GM19324 (cell line): Measurements from ENCODE around the gene IDUA.

ENCODE experiments used
- ATAC-seq: cut with Tn5 transposase; IDR thresholded peaks from one replicate; pipeline ENCODE4 v1.9.1; 2021; ENCODE audit warnings: mild to moderate bottlenecking, moderate library complexity; ENCODE audit not compliant: unreplicated experiment, low FRiP score

Gene IDUA

GRCh38 chr4:955931-956381 is 30.9 kb upstream of the IDUA start:
- no peak for ATAC-seq

- ATAC-seq, result no peak
Observed at GRCh38 chr4:956531-957230, 30.2 kb upstream of the IDUA start.

- ATAC-seq, result no peak
Observed at GRCh38 chr4:957231-957580, 29.6 kb upstream of the IDUA start.

GRCh38 chr4:957581-958313 is 29.1 kb upstream of the IDUA start:
- ATAC-seq, result no peak

- no peak for ATAC-seq
Observed at GRCh38 chr4:958314-958665, 28.6 kb upstream of the IDUA start.

- ATAC-seq, result no peak
Observed at GRCh38 chr4:958696-959337, 28.0 kb upstream of the IDUA start.

- no peak for ATAC-seq
Observed at GRCh38 chr4:959338-960139, 27.3 kb upstream of the IDUA start.

- no peak for ATAC-seq
Observed at GRCh38 chr4:960140-960635, 26.7 kb upstream of the IDUA start.

GRCh38 chr4:960636-961350 is 26.1 kb upstream of the IDUA start:
- ATAC-seq, result no peak

- no peak for ATAC-seq
Observed at GRCh38 chr4:961351-962230, 25.3 kb upstream of the IDUA start.

- no peak for ATAC-seq
Observed at GRCh38 chr4:962231-963208, 24.3 kb upstream of the IDUA start.

GRCh38 chr4:963276-964225 is 23.3 kb upstream of the IDUA start:
- no peak for ATAC-seq

GRCh38 chr4:964346-965025 is 22.4 kb upstream of the IDUA start:
- ATAC-seq, result no peak

GRCh38 chr4:965048-965765 is 21.6 kb upstream of the IDUA start:
- no peak for ATAC-seq

GRCh38 chr4:965766-966134 is 21.1 kb upstream of the IDUA start:
- no peak for ATAC-seq
